ENCODE results near the gene TGM3. TPM values are rescaled to one million over a fixed set of nuclear protein-coding genes. Genes with fewer than 3 reads are reported as not detected.

The TGM3 gene
- total RNA-seq, 1 donor from 2014 or later: not detected

GRCh38 chr20:2331901-2332565 lies 36.2 kb downstream of the TGM3 start:
- no peak overlapping the region for H3K27ac ChIP-seq (replicated peaks)
- intact Hi-C loops (cut with micrococcal nuclease): no loop called here
- DNase-seq: no peak
- H3K4me3 ChIP-seq: no peak overlapping the region
- H3K9me3 ChIP-seq (replicated peaks): no peaks in the 10 kb centered on the region
- no peaks in the 10 kb centered on the region for H3K4me1 ChIP-seq
- no peak for TF ChIP-seq CTCF (IDR thresholded peaks at IDR 0.05; ENCODE audit: borderline replicate concordance)
- peaks cover 65% of the 10 kb centered on the region for H3K27me3 ChIP-seq (ENCODE audit: low read depth)
- H3K36me3 ChIP-seq: no peaks in the 10 kb centered on the region

GRCh38 chr20:2332711-2333110 lies 36.9 kb downstream of the TGM3 start:
- no peak for TF ChIP-seq CTCF (IDR thresholded peaks at IDR 0.05; ENCODE audit: borderline replicate concordance)
- H3K4me3 ChIP-seq: no peak overlapping the region
- H3K36me3 ChIP-seq: no peaks in the 10 kb centered on the region
- H3K9me3 ChIP-seq (replicated peaks): no peaks in the 10 kb centered on the region
- H3K4me1 ChIP-seq: no peaks in the 10 kb centered on the region
- intact Hi-C loops (cut with micrococcal nuclease): no loop called here
- peaks cover 62% of the 10 kb centered on the region for H3K27me3 ChIP-seq (ENCODE audit: low read depth)
- no peak for DNase-seq
- H3K27ac ChIP-seq (replicated peaks): no peak overlapping the region

- Histone ChIP-seq H3K27ac (replicated peaks) (no peak overlapping the region), H3K27me3 (ENCODE audit: low read depth) (peaks cover 51% of the 10 kb centered on the region), H3K4me3 (no peak overlapping the region), H3K4me1 (no peaks in the 10 kb centered on the region), H3K36me3 (no peaks in the 10 kb centered on the region), H3K9me3 (replicated peaks) (no peaks in the 10 kb centered on the region)
- TF ChIP-seq CTCF (IDR thresholded peaks at IDR 0.05; ENCODE audit: borderline replicate concordance): no peak
- intact Hi-C loops (cut with micrococcal nuclease): no loop called here
- DNase-seq: no peak
These were observed 38.0 kb downstream of the TGM3 start for GRCh38 chr20:2333821-2334220.

- Histone ChIP-seq H3K36me3 (no peaks in the 10 kb centered on the region), H3K9me3 (replicated peaks) (no peaks in the 10 kb centered on the region), H3K4me3 (no peak overlapping the region), H3K27me3 (ENCODE audit: low read depth) (peaks cover 50% of the 10 kb centered on the region), H3K4me1 (no peaks in the 10 kb centered on the region), H3K27ac (replicated peaks) (no peak overlapping the region)
- intact Hi-C loops (cut with micrococcal nuclease): no loop called here
- no peak for DNase-seq
- no peak for TF ChIP-seq CTCF (IDR thresholded peaks at IDR 0.05; ENCODE audit: borderline replicate concordance)
These were observed 39.5 kb downstream of the TGM3 start for GRCh38 chr20:2335096-2335870.

GRCh38 chr20:2336471-2336870 lies 40.7 kb downstream of the TGM3 start:
- H3K4me1 ChIP-seq: no peaks in the 10 kb centered on the region
- H3K27me3 ChIP-seq (ENCODE audit: low read depth): peaks cover 51% of the 10 kb centered on the region
- no peaks in the 10 kb centered on the region for H3K9me3 ChIP-seq (replicated peaks)
- no peaks in the 10 kb centered on the region for H3K36me3 ChIP-seq
- TF ChIP-seq CTCF (IDR thresholded peaks at IDR 0.05; ENCODE audit: borderline replicate concordance): no peak
- H3K4me3 ChIP-seq: no peak overlapping the region
- DNase-seq: no peak
- H3K27ac ChIP-seq (replicated peaks): no peak overlapping the region
- intact Hi-C loops (cut with micrococcal nuclease): no loop called here

All from left ventricle myocardium inferior (tissue), 1 donor.